Skeletal muscle tissue (tissue), 4 donors: ENCODE results near the gene PRKCE. TPM values are rescaled to one million over a fixed set of nuclear protein-coding genes. Genes with fewer than 3 reads are reported as not detected.

Experiments
- H3K27ac ChIP-seq: one replicate; pipeline ENCODE4 v1.7.0; 2013; ENCODE audit warnings: mild to moderate bottlenecking, low read depth, low read length, inconsistent platforms
- H3K27me3 ChIP-seq, 3 donors: one replicate each; pipeline ENCODE4 v1.7.0; 2013; ENCODE audit warnings: low read length in 3 of 3; ENCODE audit not compliant: control insufficient read depth in 3 of 3, insufficient read depth in 3 of 3
- H3K36me3 ChIP-seq, 3 donors: one replicate each; pipeline ENCODE4 v1.7.0; 2013; ENCODE audit warnings: low read length in 3 of 3; ENCODE audit not compliant: control insufficient read depth in 3 of 3, insufficient read depth in 3 of 3
- H3K4me1 ChIP-seq, 3 donors: one replicate each; pipeline ENCODE4 v1.7.0; 2013; ENCODE audit warnings: low read length in 3 of 3, mild to moderate bottlenecking in 3 of 3; ENCODE audit not compliant: control insufficient read depth in 3 of 3, insufficient read depth in 3 of 3
- H3K4me3 ChIP-seq, 3 donors: one replicate each; pipeline ENCODE4 v1.7.0; 2013; ENCODE audit warnings: low read length in 3 of 3
- H3K9ac ChIP-seq, 3 donors: one replicate each; pipeline ENCODE4 v1.7.0; 2013; ENCODE audit warnings: low read length in 3 of 3, mild to moderate bottlenecking in 3 of 3, moderate library complexity in 2 of 3, low read depth in 1 of 3
- H3K9me3 ChIP-seq, 3 donors: one replicate each; pipeline ENCODE4 v1.7.0; 2013; ENCODE audit warnings: low read length in 3 of 3; ENCODE audit not compliant: control insufficient read depth in 3 of 3
- total RNA-seq: library from RNA; depleted of rRNA; stranded (reverse); fragments of >200 nt; gene quantifications from one replicate; pipeline ENCODE4 v1.2.3, GENCODE V29; 2014
- donor health status: Osteomylitis.

Gene PRKCE
- total RNA-seq, 1 donor from 2014 or later = 9.4 TPM

- no peak overlapping the region for H3K4me3 ChIP-seq
- H3K4me1 ChIP-seq = peaks cover 0 to 4% (median 4%) of the 10 kb centered on the region in 3 donors
- no peaks in the 10 kb centered on the region for H3K36me3 ChIP-seq
- no peaks in the 10 kb centered on the region for H3K9me3 ChIP-seq
- H3K27me3 ChIP-seq = no peaks in the 10 kb centered on the region
- H3K27ac ChIP-seq = no peak overlapping the region
- no peak overlapping the region for H3K9ac ChIP-seq
These were observed 375.0 kb downstream of the PRKCE start for GRCh38 chr2:46026431-46026830.

- Histone ChIP-seq H3K36me3 (no peaks in the 10 kb centered on the region), H3K4me1 (peaks cover 0 to 9% (median 9%) of the 10 kb centered on the region in 3 donors), H3K9me3 (no peaks in the 10 kb centered on the region), H3K27me3 (no peaks in the 10 kb centered on the region), H3K9ac (no peak overlapping the region), H3K27ac (no peak overlapping the region), H3K4me3 (no peak overlapping the region)
These were observed 377.9 kb downstream of the PRKCE start for GRCh38 chr2:46029332-46029811.

GRCh38 chr2:46030330-46030729 lies 378.9 kb downstream of the PRKCE start:
- peaks cover 0 to 9% (median 9%) of the 10 kb centered on the region in 3 donors for H3K4me1 ChIP-seq
- no peak overlapping the region for H3K27ac ChIP-seq
- no peaks in the 10 kb centered on the region for H3K36me3 ChIP-seq
- no peaks in the 10 kb centered on the region for H3K27me3 ChIP-seq
- H3K9ac ChIP-seq = no peak overlapping the region
- H3K4me3 ChIP-seq = no peak overlapping the region
- no peaks in the 10 kb centered on the region for H3K9me3 ChIP-seq

- Histone ChIP-seq H3K4me3 (no peak overlapping the region), H3K9ac (no peak overlapping the region), H3K27ac (no peak overlapping the region), H3K36me3 (no peaks in the 10 kb centered on the region), H3K27me3 (no peaks in the 10 kb centered on the region), H3K4me1 (peaks cover 0 to 9% (median 9%) of the 10 kb centered on the region in 3 donors), H3K9me3 (no peaks in the 10 kb centered on the region)
These were observed 380.8 kb downstream of the PRKCE start for GRCh38 chr2:46032161-46032813.

GRCh38 chr2:46032996-46033395 lies 381.5 kb downstream of the PRKCE start:
- Histone ChIP-seq H3K4me3 (no peak overlapping the region), H3K27ac (no peak overlapping the region), H3K27me3 (no peaks in the 10 kb centered on the region), H3K4me1 (peaks cover 0 to 9% (median 9%) of the 10 kb centered on the region in 3 donors), H3K9me3 (no peaks in the 10 kb centered on the region), H3K36me3 (no peaks in the 10 kb centered on the region), H3K9ac (no peak overlapping the region)

GRCh38 chr2:46034535-46034934 lies 383.1 kb downstream of the PRKCE start:
- Histone ChIP-seq H3K27me3 (no peaks in the 10 kb centered on the region), H3K27ac (no peak overlapping the region), H3K4me3 (no peak overlapping the region), H3K9ac (no peak overlapping the region), H3K4me1 (peaks cover 0 to 9% (median 9%) of the 10 kb centered on the region in 3 donors), H3K36me3 (no peaks in the 10 kb centered on the region), H3K9me3 (no peaks in the 10 kb centered on the region)

GRCh38 chr2:46036929-46037328 lies 385.5 kb downstream of the PRKCE start:
- Histone ChIP-seq H3K4me1 (peaks cover 0 to 8% (median 0%) of the 10 kb centered on the region in 3 donors), H3K4me3 (no peak overlapping the region), H3K9me3 (no peaks in the 10 kb centered on the region), H3K27ac (no peak overlapping the region), H3K36me3 (no peaks in the 10 kb centered on the region), H3K9ac (no peak overlapping the region), H3K27me3 (no peaks in the 10 kb centered on the region)

GRCh38 chr2:46039543-46040303 lies 388.2 kb downstream of the PRKCE start:
- H3K27me3 ChIP-seq = no peaks in the 10 kb centered on the region
- H3K4me1 ChIP-seq = peaks cover 0 to 7% (median 0%) of the 10 kb centered on the region in 3 donors
- no peak overlapping the region for H3K9ac ChIP-seq
- no peak overlapping the region for H3K4me3 ChIP-seq
- H3K36me3 ChIP-seq = no peaks in the 10 kb centered on the region
- no peak overlapping the region for H3K27ac ChIP-seq
- no peaks in the 10 kb centered on the region for H3K9me3 ChIP-seq

- H3K27ac ChIP-seq = no peak overlapping the region
- no peaks in the 10 kb centered on the region for H3K27me3 ChIP-seq
- H3K36me3 ChIP-seq = no peaks in the 10 kb centered on the region
- peaks cover 0 to 7% (median 0%) of the 10 kb centered on the region in 3 donors for H3K4me1 ChIP-seq
- H3K4me3 ChIP-seq = no peak overlapping the region
- no peaks in the 10 kb centered on the region for H3K9me3 ChIP-seq
- no peak overlapping the region for H3K9ac ChIP-seq
These were observed 389.2 kb downstream of the PRKCE start for GRCh38 chr2:46040563-46041155.

GRCh38 chr2:46041434-46041833 lies 390.0 kb downstream of the PRKCE start:
- Histone ChIP-seq H3K9me3 (no peaks in the 10 kb centered on the region), H3K9ac (no peak overlapping the region), H3K36me3 (peaks cover 0 to 3% (median 0%) of the 10 kb centered on the region in 3 donors), H3K4me1 (peaks cover 0 to 7% (median 0%) of the 10 kb centered on the region in 3 donors), H3K4me3 (no peak overlapping the region), H3K27ac (no peak overlapping the region), H3K27me3 (no peaks in the 10 kb centered on the region)
